ENCODE measurements around the gene RAB3B. TPM values are rescaled to one million over a fixed set of nuclear protein-coding genes. Genes with fewer than 3 reads are reported as not detected.
A peak's percentile ranks its signal among the peaks of the same experiment; 100 is the strongest.

The RAB3B gene, protein sequence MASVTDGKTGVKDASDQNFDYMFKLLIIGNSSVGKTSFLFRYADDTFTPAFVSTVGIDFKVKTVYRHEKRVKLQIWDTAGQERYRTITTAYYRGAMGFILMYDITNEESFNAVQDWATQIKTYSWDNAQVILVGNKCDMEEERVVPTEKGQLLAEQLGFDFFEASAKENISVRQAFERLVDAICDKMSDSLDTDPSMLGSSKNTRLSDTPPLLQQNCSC
- total RNA-seq: 1 to 10 TPM in 3 of 6 donors, under 1 TPM in 3; 0.69 to 5.7 (median 1.6) TPM
- polyA plus RNA-seq: 1 to 10 TPM in 1 of 2 donors, under 1 TPM in 1; 0.72 to 5.7 TPM

DNA sequence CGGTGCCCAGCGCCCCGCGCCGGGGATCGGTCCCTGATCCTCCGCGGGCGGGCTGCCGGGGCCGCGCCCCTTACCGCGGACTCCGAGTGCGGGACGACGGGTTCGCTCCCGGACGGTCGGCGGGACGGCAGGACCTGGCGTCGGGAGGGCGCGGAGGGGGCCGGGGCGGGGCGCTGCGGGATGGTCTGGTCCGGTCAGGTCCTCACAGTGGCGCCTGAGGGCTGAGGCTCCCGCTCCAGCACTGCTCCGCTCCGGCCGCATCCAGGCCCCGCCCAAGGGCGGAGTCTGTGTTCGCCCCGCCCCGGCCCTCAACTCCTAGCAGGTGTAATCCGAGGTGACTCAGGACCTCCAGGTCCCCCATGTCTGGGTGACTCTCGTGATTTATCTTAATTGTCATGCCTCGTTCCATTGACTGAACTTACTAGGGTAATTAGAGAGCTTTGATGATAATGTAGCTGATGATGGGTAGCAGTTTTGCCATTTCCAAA lies at the start of gene RAB3B:
TSS of gene RAB3B (minus strand) at position 223 of the 488 bp plus-strand sequence. CDS start 13,583 bp downstream, outside the sequence.
- H3K4me3 ChIP-seq: peak within 1 kb of the TSS; percentile 33 to 57 (median 40)
- DNase-seq (peak; percentile 70 to 93 (median 83)), FAIRE-seq (no peak), ATAC-seq (peak; percentile 95 to 100 (median 98))
- no peaks in the 10 kb centered on the region for H3K9me3 ChIP-seq
- TF ChIP-seq, protein P1, sequence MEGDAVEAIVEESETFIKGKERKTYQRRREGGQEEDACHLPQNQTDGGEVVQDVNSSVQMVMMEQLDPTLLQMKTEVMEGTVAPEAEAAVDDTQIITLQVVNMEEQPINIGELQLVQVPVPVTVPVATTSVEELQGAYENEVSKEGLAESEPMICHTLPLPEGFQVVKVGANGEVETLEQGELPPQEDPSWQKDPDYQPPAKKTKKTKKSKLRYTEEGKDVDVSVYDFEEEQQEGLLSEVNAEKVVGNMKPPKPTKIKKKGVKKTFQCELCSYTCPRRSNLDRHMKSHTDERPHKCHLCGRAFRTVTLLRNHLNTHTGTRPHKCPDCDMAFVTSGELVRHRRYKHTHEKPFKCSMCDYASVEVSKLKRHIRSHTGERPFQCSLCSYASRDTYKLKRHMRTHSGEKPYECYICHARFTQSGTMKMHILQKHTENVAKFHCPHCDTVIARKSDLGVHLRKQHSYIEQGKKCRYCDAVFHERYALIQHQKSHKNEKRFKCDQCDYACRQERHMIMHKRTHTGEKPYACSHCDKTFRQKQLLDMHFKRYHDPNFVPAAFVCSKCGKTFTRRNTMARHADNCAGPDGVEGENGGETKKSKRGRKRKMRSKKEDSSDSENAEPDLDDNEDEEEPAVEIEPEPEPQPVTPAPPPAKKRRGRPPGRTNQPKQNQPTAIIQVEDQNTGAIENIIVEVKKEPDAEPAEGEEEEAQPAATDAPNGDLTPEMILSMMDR (IDR thresholded peaks at IDR 0.05): no peak
- H3K4me1 ChIP-seq: no peaks in the 10 kb centered on the region
- H3K27me3 ChIP-seq: no peaks in the 10 kb centered on the region
- 1% methylated on average over 29 to 46 of the region's 46 CpGs for WGBS, 2 donors
- no peaks in the 10 kb centered on the region for H3K36me3 ChIP-seq
- intact Hi-C loops (cut with DNase I): loop anchor here in 1 of 3 donors (10.0 kb wide), 1 partner anchor 86 kb away; no protein-coding TSS in a partner anchor
- no peak within 1 kb of the TSS for H3K27ac ChIP-seq

DNA sequence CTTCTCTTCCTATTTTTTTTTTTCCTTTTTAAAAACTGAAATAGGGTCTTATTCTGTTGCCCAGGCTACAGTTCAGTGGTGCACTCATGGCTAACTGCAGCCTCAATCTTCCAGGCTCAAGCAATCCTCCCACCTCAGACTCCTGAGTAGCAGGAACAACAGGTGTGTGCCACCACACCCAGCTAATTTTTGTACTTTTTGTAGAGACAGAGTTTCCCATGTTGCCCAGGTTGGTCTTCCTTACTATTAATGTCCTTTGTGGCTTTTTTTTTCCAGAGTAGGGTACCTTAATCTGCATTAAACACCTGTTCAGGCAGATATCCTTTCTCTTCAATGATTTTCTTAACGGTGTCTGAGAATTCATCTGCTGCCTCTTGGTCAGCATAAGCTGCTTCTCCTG lies 47.4 kb upstream of the RAB3B start:
- TF ChIP-seq, protein P1 (IDR thresholded peaks at IDR 0.05): no peak
- WGBS, 2 donors: 43 to 65% methylated on average over 1 of the region's 1 CpG
- Histone ChIP-seq H3K9me3 (no peaks in the 10 kb centered on the region), H3K27me3 (no peaks in the 10 kb centered on the region), H3K36me3 (no peaks in the 10 kb centered on the region), H3K27ac (no peak overlapping the region), H3K4me3 (no peak overlapping the region), H3K4me1 (no peaks in the 10 kb centered on the region)
- DNase-seq (no peak), FAIRE-seq (no peak), ATAC-seq (no peak)
- intact Hi-C loops (cut with DNase I): no loop called here

DNA sequence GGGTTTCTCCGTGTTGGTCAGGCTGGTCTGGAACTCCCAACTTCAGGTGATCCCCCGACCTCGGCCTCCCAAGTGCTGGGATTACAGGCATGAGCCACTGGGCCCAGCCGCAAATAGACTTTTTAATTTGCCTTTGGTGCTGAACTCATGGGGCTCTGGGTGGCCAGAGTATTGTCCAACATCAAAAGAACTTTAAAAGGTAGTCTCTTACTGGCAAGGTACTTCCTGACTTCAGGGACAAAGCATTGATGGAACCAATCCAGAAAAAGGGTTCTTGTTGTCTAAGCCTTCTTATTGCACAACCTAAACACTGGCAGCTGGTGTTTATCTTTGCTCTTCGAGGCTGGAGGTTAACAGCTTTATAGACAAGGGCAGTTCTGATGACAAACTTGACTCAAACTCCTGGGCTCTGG lies 46.9 kb upstream of the RAB3B start:
- no peaks in the 10 kb centered on the region for H3K27me3 ChIP-seq
- ATAC-seq (peak in 3 of 4 donors; percentile 11 to 41 (median 34)), DNase-seq (peak in 2 of 6 donors; percentile 29 to 37), FAIRE-seq (no peak)
- intact Hi-C loops (cut with DNase I): no loop called here
- TF ChIP-seq, protein P1 (IDR thresholded peaks at IDR 0.05): no peak
- WGBS, 2 donors: 72 to 74% methylated on average over 5 of the region's 5 CpGs
- H3K4me1 ChIP-seq: peaks cover 0 to under 1% (median 0%) of the 10 kb centered on the region in 3 donors
- H3K36me3 ChIP-seq: no peaks in the 10 kb centered on the region
- H3K27ac ChIP-seq: no peak overlapping the region
- H3K9me3 ChIP-seq: no peaks in the 10 kb centered on the region
- no peak overlapping the region for H3K4me3 ChIP-seq

DNA sequence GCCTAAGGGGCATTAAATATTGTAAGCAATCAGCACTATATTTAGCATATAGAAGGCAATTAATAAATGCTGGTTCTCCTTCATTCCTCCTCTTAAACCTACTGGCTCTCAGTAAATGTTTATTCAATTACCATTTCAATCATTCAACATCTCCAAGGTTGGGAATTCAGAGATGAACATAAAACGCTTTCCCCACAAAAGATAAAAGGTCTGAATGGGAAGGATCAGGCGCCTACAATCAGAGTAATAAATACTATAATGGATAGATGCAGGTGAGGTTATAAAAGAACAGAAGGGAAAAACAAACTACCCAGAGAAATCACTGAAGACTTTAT lies 43.5 kb upstream of the RAB3B start:
- Histone ChIP-seq H3K36me3 (no peaks in the 10 kb centered on the region), H3K4me3 (peak overlapping the region in 3 of 4 donors; percentile 52 to 85 (median 68)), H3K27me3 (no peaks in the 10 kb centered on the region), H3K27ac (peak overlapping the region; percentile 64 to 84 (median 80)), H3K9me3 (no peaks in the 10 kb centered on the region), H3K4me1 (peaks cover 19 to 28% (median 27%) of the 10 kb centered on the region in 3 donors)
- no peak for DNase-seq
- ATAC-seq: no peak
- FAIRE-seq: no peak
- WGBS, 2 donors: 84 to 88% methylated on average over 2 of the region's 2 CpGs
- TF ChIP-seq, protein P1 (IDR thresholded peaks at IDR 0.05): no peak
- intact Hi-C loops (cut with DNase I): no loop called here
